Measurements from ENCODE around the gene SYNGR2.
A peak's percentile ranks its signal among the peaks of the same experiment; 100 is the strongest.

Gene SYNGR2

DNA sequence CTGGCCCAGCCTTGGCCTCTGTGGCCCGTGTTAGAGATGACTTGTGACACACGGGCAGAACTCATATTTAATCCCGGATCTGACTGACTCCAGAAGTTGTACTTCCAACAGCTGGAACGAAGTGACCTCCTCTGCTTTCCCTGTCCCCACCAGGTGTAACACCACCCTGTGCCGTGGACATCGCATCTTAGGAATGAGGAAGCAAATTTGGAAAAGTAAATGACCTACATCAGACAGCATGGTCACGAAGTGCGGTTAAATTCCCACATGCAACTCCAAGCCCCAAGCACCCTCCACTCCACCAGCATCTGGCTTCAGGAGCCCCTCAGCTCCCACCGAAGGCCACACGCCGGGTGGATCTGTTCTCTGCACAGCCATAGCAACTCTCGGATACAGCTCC is 15.5 kb downstream of the SYNGR2 start:
- ATAC-seq (ENCODE audit: low read depth), result no peak
- Histone ChIP-seq H3K9me3 (ENCODE audit: severe bottlenecking) (no peaks in the 10 kb centered on the region), H3K4me1 (ENCODE audit: insufficient read depth, poor library complexity, severe bottlenecking) (peaks cover 22% of the 10 kb centered on the region), H3K36me3 (ENCODE audit: low read depth) (peaks cover 68% of the 10 kb centered on the region), H3K27ac (ENCODE audit: poor library complexity, severe bottlenecking) (no peak overlapping the region), H3K27me3 (ENCODE audit: insufficient read depth, poor library complexity, severe bottlenecking) (no peaks in the 10 kb centered on the region), H3K4me3 (ENCODE audit: severe bottlenecking) (no peak overlapping the region)
- TF ChIP-seq, protein P1, sequence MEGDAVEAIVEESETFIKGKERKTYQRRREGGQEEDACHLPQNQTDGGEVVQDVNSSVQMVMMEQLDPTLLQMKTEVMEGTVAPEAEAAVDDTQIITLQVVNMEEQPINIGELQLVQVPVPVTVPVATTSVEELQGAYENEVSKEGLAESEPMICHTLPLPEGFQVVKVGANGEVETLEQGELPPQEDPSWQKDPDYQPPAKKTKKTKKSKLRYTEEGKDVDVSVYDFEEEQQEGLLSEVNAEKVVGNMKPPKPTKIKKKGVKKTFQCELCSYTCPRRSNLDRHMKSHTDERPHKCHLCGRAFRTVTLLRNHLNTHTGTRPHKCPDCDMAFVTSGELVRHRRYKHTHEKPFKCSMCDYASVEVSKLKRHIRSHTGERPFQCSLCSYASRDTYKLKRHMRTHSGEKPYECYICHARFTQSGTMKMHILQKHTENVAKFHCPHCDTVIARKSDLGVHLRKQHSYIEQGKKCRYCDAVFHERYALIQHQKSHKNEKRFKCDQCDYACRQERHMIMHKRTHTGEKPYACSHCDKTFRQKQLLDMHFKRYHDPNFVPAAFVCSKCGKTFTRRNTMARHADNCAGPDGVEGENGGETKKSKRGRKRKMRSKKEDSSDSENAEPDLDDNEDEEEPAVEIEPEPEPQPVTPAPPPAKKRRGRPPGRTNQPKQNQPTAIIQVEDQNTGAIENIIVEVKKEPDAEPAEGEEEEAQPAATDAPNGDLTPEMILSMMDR (IDR thresholded peaks at IDR 0.05; ENCODE audit: poor library complexity, severe bottlenecking), result no peak
- DNase-seq (ENCODE audit: low spot score), result no peak

DNA sequence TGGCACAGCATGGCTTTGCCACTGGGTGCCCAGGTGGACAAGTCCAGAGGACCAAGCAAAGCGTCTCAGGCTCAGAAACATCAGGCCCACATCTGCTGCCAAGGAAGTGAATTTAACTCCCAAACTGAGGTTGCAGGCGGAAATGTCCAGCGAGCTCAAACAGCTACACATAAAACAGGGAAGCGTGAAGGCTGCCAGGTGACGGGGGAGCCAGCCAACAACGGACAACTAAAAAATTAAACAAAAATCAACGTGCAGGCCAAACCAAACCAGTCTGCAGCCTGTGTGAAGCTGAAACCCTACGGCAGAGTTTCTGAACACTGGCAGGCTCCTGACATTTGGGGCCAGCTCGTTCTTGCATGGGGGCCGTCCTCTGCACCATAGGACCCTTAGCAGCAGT is 16.0 kb downstream of the SYNGR2 start:
- Histone ChIP-seq H3K27ac (ENCODE audit: poor library complexity, severe bottlenecking) (no peak overlapping the region), H3K4me3 (ENCODE audit: severe bottlenecking) (no peak overlapping the region)

DNA sequence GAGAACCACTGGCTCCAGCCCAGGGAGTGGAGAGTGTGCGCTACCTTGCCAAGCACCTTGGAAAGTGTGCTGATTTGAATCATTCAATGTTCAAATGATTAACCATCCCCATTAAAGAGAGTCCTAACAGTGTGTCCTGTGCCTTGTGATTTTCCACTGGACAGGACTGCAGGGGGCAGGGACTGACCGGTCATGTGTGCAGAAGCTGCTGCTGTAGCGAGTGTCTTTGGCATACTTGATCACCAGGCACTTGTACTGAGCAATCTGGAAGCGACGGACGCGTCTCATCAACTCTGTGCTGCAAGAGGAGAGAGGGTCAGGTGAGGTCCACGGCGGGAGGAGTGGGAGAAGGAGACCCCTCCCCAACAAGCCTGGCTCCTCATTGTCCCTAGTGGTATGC is 16.5 kb downstream of the SYNGR2 start:
- no peak for ATAC-seq (ENCODE audit: low read depth)
- no peaks in the 10 kb centered on the region for H3K9me3 ChIP-seq (ENCODE audit: severe bottlenecking)
- peaks cover 59% of the 10 kb centered on the region for H3K36me3 ChIP-seq (ENCODE audit: low read depth)
- H3K4me3 ChIP-seq (ENCODE audit: severe bottlenecking), result no peak overlapping the region
- peaks cover 19% of the 10 kb centered on the region for H3K4me1 ChIP-seq (ENCODE audit: insufficient read depth, poor library complexity, severe bottlenecking)
- no peak overlapping the region for H3K27ac ChIP-seq (ENCODE audit: poor library complexity, severe bottlenecking)
- TF ChIP-seq, protein P1 (IDR thresholded peaks at IDR 0.05; ENCODE audit: poor library complexity, severe bottlenecking), result no peak
- DNase-seq (ENCODE audit: low spot score), result no peak
- H3K27me3 ChIP-seq (ENCODE audit: insufficient read depth, poor library complexity, severe bottlenecking), result no peaks in the 10 kb centered on the region

More for the DNA sequence above, 16.0 kb downstream of the SYNGR2 start:
- Histone ChIP-seq H3K27me3 (ENCODE audit: insufficient read depth, poor library complexity, severe bottlenecking) (no peaks in the 10 kb centered on the region), H3K9me3 (ENCODE audit: severe bottlenecking) (no peaks in the 10 kb centered on the region), H3K4me1 (ENCODE audit: insufficient read depth, poor library complexity, severe bottlenecking) (peaks cover 22% of the 10 kb centered on the region), H3K36me3 (ENCODE audit: low read depth) (peaks cover 64% of the 10 kb centered on the region)
- ATAC-seq (ENCODE audit: low read depth), result no peak
- no peak for DNase-seq (ENCODE audit: low spot score)
- TF ChIP-seq, protein P1 (IDR thresholded peaks at IDR 0.05; ENCODE audit: poor library complexity, severe bottlenecking), result no peak

DNA sequence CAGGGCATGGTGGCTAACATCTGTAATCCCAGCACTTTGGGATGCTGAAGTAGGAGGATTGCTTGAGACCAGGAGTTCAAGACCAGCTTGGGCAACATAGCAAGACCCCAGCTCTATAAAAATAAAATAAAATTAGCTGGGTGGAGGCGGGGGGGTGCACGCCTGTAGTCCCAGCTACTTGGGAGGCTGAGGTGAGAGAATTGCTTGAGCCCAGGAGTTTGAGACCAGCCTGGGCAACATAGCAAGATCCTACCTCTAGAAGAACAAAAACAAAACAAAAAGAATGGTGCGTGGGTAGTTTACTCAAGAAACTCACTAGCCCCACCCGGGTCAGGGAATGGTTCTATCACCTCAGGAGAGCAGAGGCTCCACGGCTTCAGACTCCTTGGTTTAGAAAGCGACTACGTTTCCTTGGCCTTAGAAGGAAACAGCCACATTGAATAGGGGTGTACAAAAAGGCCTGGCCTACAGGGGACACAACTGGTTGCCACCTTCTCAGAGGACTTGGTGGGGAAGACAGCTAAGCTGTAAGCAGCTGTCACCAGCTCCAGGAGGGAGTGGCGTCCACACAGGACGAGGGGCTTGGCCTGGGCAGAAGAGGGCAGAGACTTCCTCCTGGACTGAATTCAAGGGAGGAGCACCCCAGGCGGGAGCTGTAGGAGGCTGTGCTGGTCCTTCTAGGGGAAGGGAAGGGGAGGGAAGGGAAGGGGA is 17.8 kb downstream of the SYNGR2 start:
- DNase-seq (ENCODE audit: low spot score), result peak; percentile 64
- TF ChIP-seq, protein P1 (IDR thresholded peaks at IDR 0.05; ENCODE audit: poor library complexity, severe bottlenecking), result no peak

More for the DNA sequence above, 17.8 kb downstream of the SYNGR2 start:
- Histone ChIP-seq H3K27me3 (ENCODE audit: insufficient read depth, poor library complexity, severe bottlenecking) (no peaks in the 10 kb centered on the region), H3K27ac (ENCODE audit: poor library complexity, severe bottlenecking) (peak overlapping the region; percentile 49), H3K36me3 (ENCODE audit: low read depth) (peaks cover 57% of the 10 kb centered on the region), H3K9me3 (ENCODE audit: severe bottlenecking) (no peaks in the 10 kb centered on the region), H3K4me1 (ENCODE audit: insufficient read depth, poor library complexity, severe bottlenecking) (peaks cover 19% of the 10 kb centered on the region), H3K4me3 (ENCODE audit: severe bottlenecking) (peak overlapping the region; percentile 49)
- ATAC-seq (ENCODE audit: low read depth), result peak; percentile 37

All from RWPE2 (cell line).